HG03575 (cell line): Measurements from ENCODE around the gene TCHP.
"Not testable (repeated sequence)": the region's sequence is repeated elsewhere in the genome, so short reads cannot be mapped to it uniquely, and the experiment has no call there.

Experiments
- ATAC-seq: cut with Tn5 transposase; IDR thresholded peaks from one replicate; pipeline ENCODE4 v1.9.1; 2021; ENCODE audit not compliant: unreplicated experiment, insufficient number of reproducible peaks, low FRiP score; ENCODE audit errors: extremely low read depth

Gene TCHP

GRCh38 chr12:109899783-109900751, at the start of gene TCHP:
Gene TCHP, plus strand, starts transcription at chr12:109900274. Its CDS starts 2,753 bp downstream, at chr12:109903027.
- ATAC-seq = no peak

GRCh38 chr12:109850518-109850917, 49.6 kb upstream of the TCHP start:
- ATAC-seq = not testable (repeated sequence)

- no peak for ATAC-seq
Observed at GRCh38 chr12:109855377-109855776, 44.7 kb upstream of the TCHP start.

GRCh38 chr12:109857715-109858114, 42.4 kb upstream of the TCHP start:
- ATAC-seq = no peak

GRCh38 chr12:109858764-109859163, 41.3 kb upstream of the TCHP start:
- ATAC-seq = no peak

- ATAC-seq = no peak
Observed at GRCh38 chr12:109860977-109861376, 39.1 kb upstream of the TCHP start.

- no peak for ATAC-seq
Observed at GRCh38 chr12:109861689-109862314, 38.3 kb upstream of the TCHP start.

GRCh38 chr12:109862491-109862890, 37.6 kb upstream of the TCHP start:
- ATAC-seq = not testable (repeated sequence)

- no peak for ATAC-seq
Observed at GRCh38 chr12:109863847-109864712, 36.0 kb upstream of the TCHP start.

- ATAC-seq = no peak
Observed at GRCh38 chr12:109864916-109865315, 35.2 kb upstream of the TCHP start.

GRCh38 chr12:109868182-109869051, 31.7 kb upstream of the TCHP start:
- no peak for ATAC-seq

GRCh38 chr12:109870648-109871047, 29.4 kb upstream of the TCHP start:
- no peak for ATAC-seq

- no peak for ATAC-seq
Observed at GRCh38 chr12:109871668-109872314, 28.3 kb upstream of the TCHP start.

GRCh38 chr12:109873653-109874052, 26.4 kb upstream of the TCHP start:
- no peak for ATAC-seq

GRCh38 chr12:109875572-109876131, 24.4 kb upstream of the TCHP start:
- no peak for ATAC-seq

- ATAC-seq = no peak
Observed at GRCh38 chr12:109876406-109876805, 23.7 kb upstream of the TCHP start.

GRCh38 chr12:109877504-109878246, 22.4 kb upstream of the TCHP start:
- no peak for ATAC-seq
